SK-N-SH (cell line): ENCODE measurements around the gene HINFP. TPM values are rescaled to one million over a fixed set of nuclear protein-coding genes. Genes with fewer than 3 reads are reported as not detected.
A peak's percentile ranks its signal among the peaks of the same experiment; 100 is the strongest.

ENCODE experiments used
- CTCF ChIA-PET: fragments of 300-600, 350-600 bp; formaldehyde crosslinking; extraction: SDS; loops from one replicate; lab custom pipeline; 2021; lab: Yijun Ruan, JAX
- POLR2A ChIA-PET: fragments of 350-600 bp; sonication (Branson Sonifier 250); formaldehyde crosslinking; extraction: SDS; loops from one replicate; lab custom pipeline; 2020; ENCODE audit warnings: antibody characterized with exemption, inconsistent platforms; lab: Yijun Ruan, JAX
- DNase-seq: peaks from one replicate; pipeline ENCODE4 v3.0.0; 2012
- H2AFZ ChIP-seq: fragments of 200-600 bp; sonication (generic); 2 replicates; pipeline ENCODE4 v1.8.1; 2016; ENCODE audit warnings: antibody characterized with exemption, mild to moderate bottlenecking, low read depth
- H3F3A ChIP-seq: fragments of 200-600 bp; sonication (generic); replicated peaks from 2 replicates; pipeline ENCODE3; 2016; ENCODE audit warnings: antibody characterized with exemption, mild to moderate bottlenecking; ENCODE audit not compliant: insufficient read depth
- H3K27ac ChIP-seq, 2 experiments: fragments of 200-500 bp in 1 of 2; fragments of 200-600 bp in 1 of 2; sonication (Bioruptor generic) in 1 of 2; sonication (generic), shearing (Covaris generic) in 1 of 2; 2 replicates each; pipeline versions ENCODE4 v1.5.1 to v1.6.1; 2014 to 2016; ENCODE audit warnings: low read depth in 2 of 2, inconsistent platforms in 1 of 2, low read length in 1 of 2, mild to moderate bottlenecking in 1 of 2, mixed read lengths in 1 of 2
- H3K27me3 ChIP-seq: fragments of 200-600 bp; sonication (generic), shearing (Covaris generic); 2 replicates; pipeline ENCODE4 v1.6.1; 2016; ENCODE audit warnings: mixed run types; ENCODE audit not compliant: insufficient read depth
- H3K36me3 ChIP-seq, 2 experiments: fragments of 200-500 bp in 1 of 2; fragments of 200-600 bp in 1 of 2; sonication (Bioruptor generic) in 1 of 2; sonication (generic) in 1 of 2; replicated peaks in 1 of 2; 2 replicates each; pipeline versions ENCODE3 to v1.5.1; 2014 to 2016; ENCODE audit warnings: low read length in 1 of 2, mild to moderate bottlenecking in 1 of 2; ENCODE audit not compliant: insufficient read depth in 2 of 2, control insufficient read depth in 1 of 2
- H3K4me1 ChIP-seq, 2 experiments: fragments of 200-500 bp in 1 of 2; fragments of 200-600 bp in 1 of 2; sonication (Bioruptor generic) in 1 of 2; sonication (generic), shearing (Covaris generic) in 1 of 2; 2 replicates each; pipeline versions ENCODE4 v1.5.1 to v1.6.1; 2014 to 2016; ENCODE audit warnings: low read depth in 1 of 2, low read length in 1 of 2, mixed run types in 1 of 2; ENCODE audit not compliant: insufficient read depth in 2 of 2, control insufficient read depth in 1 of 2
- H3K4me2 ChIP-seq: fragments of 200-600 bp; sonication (generic), shearing (Covaris generic); 2 replicates; pipeline ENCODE4 v1.6.1; 2017; ENCODE audit warnings: mixed run types
- H3K4me3 ChIP-seq, 2 experiments: fragments of 200-500 bp in 1 of 2; fragments of 200-600 bp in 1 of 2; sonication (Bioruptor generic) in 1 of 2; sonication (generic), shearing (Covaris generic) in 1 of 2; 2 replicates each; pipeline versions ENCODE4 v1.5.1 to v1.8.1; 2014 to 2016; ENCODE audit warnings: low read depth in 2 of 2, inconsistent platforms in 1 of 2, low read length in 1 of 2, mild to moderate bottlenecking in 1 of 2, mixed read lengths in 1 of 2, moderate library complexity in 1 of 2
- H3K79me2 ChIP-seq: fragments of 200-600 bp; sonication (generic); 2 replicates; pipeline ENCODE4 v1.8.1; 2017; ENCODE audit warnings: mild to moderate bottlenecking; ENCODE audit not compliant: insufficient read depth
- H3K9ac ChIP-seq: fragments of 200-600 bp; sonication (generic); 2 replicates; pipeline ENCODE4 v1.6.1; 2017; ENCODE audit warnings: mixed run types
- H3K9me2 ChIP-seq: fragments of 200-600 bp; sonication (generic); 2 replicates; pipeline ENCODE4 v1.6.1; 2017; ENCODE audit warnings: mixed run types
- H3K9me3 ChIP-seq: fragments of 200-600 bp; sonication (generic); 2 replicates; pipeline ENCODE4 v1.6.1; 2017; ENCODE audit warnings: mixed run types, mild to moderate bottlenecking, moderate library complexity
- H4K20me1 ChIP-seq: fragments of 200-600 bp; sonication (generic); 2 replicates; pipeline ENCODE4 v1.6.1; 2017; ENCODE audit warnings: mild to moderate bottlenecking, mixed run types; ENCODE audit not compliant: insufficient read depth
- CTCF ChIP-seq: fragments of 200-600 bp; sonication (generic); IDR thresholded peaks from 2 replicates; pipeline ENCODE4 v1.6.1; 2017; ENCODE audit warnings: antibody characterized with exemption, mild to moderate bottlenecking, moderate library complexity
- ELF1 ChIP-seq: IDR thresholded peaks from 2 replicates; pipeline ENCODE4 v1.4.0; 2012
- EZH2phosphoT487 ChIP-seq: fragments of 200-600 bp; sonication (generic); IDR thresholded peaks from 2 replicates; pipeline ENCODE4 v1.6.1; 2017; ENCODE audit warnings: low read depth, mixed run types, mild to moderate bottlenecking, antibody characterized with exemption, moderate library complexity, borderline replicate concordance
- FOSL2 ChIP-seq: IDR thresholded peaks from 2 replicates; pipeline ENCODE4 v1.4.0; 2012; ENCODE audit warnings: low read depth, mild to moderate bottlenecking, moderate library complexity, borderline replicate concordance
- FOXJ3 ChIP-seq: sonication (generic); formaldehyde crosslinking; IDR thresholded peaks from 2 replicates; pipeline ENCODE4 v1.5.1; 2020; ENCODE audit warnings: mild to moderate bottlenecking, missing genetic modification reagents
- FOXM1 ChIP-seq: IDR thresholded peaks from 2 replicates; pipeline ENCODE4 v1.4.0; 2012; ENCODE audit warnings: low read depth, mild to moderate bottlenecking
- GABPA ChIP-seq: IDR thresholded peaks from 2 replicates; pipeline ENCODE4 v1.4.0; 2012; ENCODE audit warnings: low read depth, mild to moderate bottlenecking
- GATA2 ChIP-seq: sonication (generic); formaldehyde crosslinking; IDR thresholded peaks from 2 replicates; pipeline ENCODE4 v1.5.0; 2020; ENCODE audit warnings: mild to moderate bottlenecking, missing genetic modification reagents
- IRF3 ChIP-seq: fragments of 150-350 bp; IDR thresholded peaks from 2 replicates; pipeline ENCODE4 v1.6.1; 2016; ENCODE audit warnings: mild to moderate bottlenecking, low read depth, low read length
- MXI1 ChIP-seq: IDR thresholded peaks from 2 replicates; pipeline ENCODE4 v1.6.1; 2012; ENCODE audit warnings: mild to moderate bottlenecking, low read depth, low read length, improper control_type of control experiment
- NFIC ChIP-seq: IDR thresholded peaks from 2 replicates; pipeline ENCODE4 v1.4.0; 2012; ENCODE audit warnings: borderline replicate concordance
- PBX3 ChIP-seq: IDR thresholded peaks from 2 replicates; pipeline ENCODE4; 2012
- POLR2AphosphoS5 ChIP-seq: IDR thresholded peaks from 2 replicates; pipeline ENCODE4 v1.6.1; 2012; ENCODE audit warnings: low read depth, low read length
- RFX5 ChIP-seq: IDR thresholded peaks from 2 replicates; pipeline ENCODE4 v1.6.1; 2012; ENCODE audit warnings: mild to moderate bottlenecking, improper control_type of control experiment, low read length
- RXRA ChIP-seq: IDR thresholded peaks from 2 replicates; pipeline ENCODE4 v1.4.0; 2012; ENCODE audit warnings: low read depth, mild to moderate bottlenecking, borderline replicate concordance
- USF1 ChIP-seq: IDR thresholded peaks from 2 replicates; pipeline ENCODE4 v1.4.0; 2012; ENCODE audit warnings: low read depth, borderline replicate concordance
- YY1 ChIP-seq: IDR thresholded peaks from 2 replicates; pipeline ENCODE4 v1.4.0; 2012; ENCODE audit warnings: low read depth, mild to moderate bottlenecking
- WGBS: methylation state at CpG from one replicate; pipeline ENCODE4 v1.1.6; 2017; ENCODE audit warnings: low lambda C conversion rate; 5-methylcytosine and 5-hydroxymethylcytosine counted together
- polyA plus RNA-seq, 3 experiments: library from polyadenylated mRNA; depleted of rRNA; stranded (reverse); fragments of >200 nt; gene quantifications; 2 replicates each; pipeline ENCODE4 v1.2.3, GENCODE V29; 2012

HINFP gene
- polyA plus RNA-seq, 1 of the 3 experiments (the other 2 are of a cell fraction) = 21.8 TPM

- H3K27ac ChIP-seq = peak overlapping the region; percentile 72 to 89
- peak overlapping the region; percentile 89 for H3K9ac ChIP-seq
- H2AFZ ChIP-seq = no peak overlapping the region
- DNase-seq = peak; percentile 40
- peak overlapping the region; percentile 98 for H3K4me2 ChIP-seq
- POLR2A ChIA-PET = interaction anchor here (0.6 to 2.6 kb wide), 13 partner anchors 8 to 432 kb away, joined by 3 to 31 read pairs (median 5); partner anchors contain the start of genes C1QTNF5, C2CD2L, HINFP and HMBS
- WGBS = under 1% methylated on average over 19 of the region's 81 CpGs
- H4K20me1 ChIP-seq = peaks cover 31% of the 10 kb centered on the region
- peaks cover 21 to 22% of the 10 kb centered on the region in 2 experiments; a peak in 2 of 4 replicates for H3K4me1 ChIP-seq
- TF ChIP-seq GATA2 (CRISPR knock-in tag) = peak; percentile 15; the same call in 1 of the 2 replicates
- TF ChIP-seq FOXJ3 = no peak
- TF ChIP-seq GABPA = no peak
- TF ChIP-seq PBX3 = no peak
- no peak for TF ChIP-seq MXI1
- no peak for TF ChIP-seq NFIC
- TF ChIP-seq IRF3 = no peak
- TF ChIP-seq RFX5 = no peak
- TF ChIP-seq RXRA = no peak
- no peak for TF ChIP-seq CTCF
- peak; percentile 59 for TF ChIP-seq POLR2AphosphoS5
- no peak for TF ChIP-seq EZH2phosphoT487
- 0 out of 2 replicates have a peak, but pooled peaks have one; percentile 18 for TF ChIP-seq YY1
- TF ChIP-seq USF1 = no peak
- TF ChIP-seq FOSL2 = no peak
- TF ChIP-seq ELF1 = no peak
- TF ChIP-seq FOXM1 = no peak
- TF ChIP-seq, all 33 proteins: peak for 3
- Histone ChIP-seq H3K79me2 (peaks cover 49% of the 10 kb centered on the region), H3K9me2 (no peaks in the 10 kb centered on the region), H3K36me3 (peaks cover 47 to 57% of the 10 kb centered on the region in 2 experiments), H3F3A (peaks cover 46% of the 10 kb centered on the region), H3K4me3 (peak overlapping the region; percentile 84 to 87), H3K9me3 (no peaks in the 10 kb centered on the region), H3K27me3 (no peaks in the 10 kb centered on the region)
- CTCF ChIA-PET = interaction anchor here (0.6 to 3.4 kb wide), 25 partner anchors 8 to 571 kb away, joined by 3 to 20 read pairs (median 3); partner anchors contain the start of genes C2CD2L, NLRX1, SLC37A4 and UPK2
Measured at GRCh38 chr11:119093942-119094815, 27.2 kb upstream of the HINFP start.
